HepG2 (cell line): ENCODE measurements around the gene SECTM1. TPM values are rescaled to one million over a fixed set of nuclear protein-coding genes. Genes with fewer than 3 reads are reported as not detected.
A peak's percentile ranks its signal among the peaks of the same experiment; 100 is the strongest.

Experiments used
- CAMTA2 ChIP-seq: sonication (generic); formaldehyde crosslinking; IDR thresholded peaks from 2 replicates; pipeline ENCODE4 v1.4.0; 2020; ENCODE audit warnings: mild to moderate bottlenecking, missing genetic modification reagents, borderline replicate concordance
- HIVEP1 ChIP-seq: sonication (generic); formaldehyde crosslinking; IDR thresholded peaks from 2 replicates; pipeline ENCODE4 v1.4.0; 2020; ENCODE audit warnings: mild to moderate bottlenecking, missing genetic modification reagents
- HNRNPL ChIP-seq: fragments of 200-400 bp; formaldehyde crosslinking; IDR thresholded peaks from 2 replicates; pipeline ENCODE4 v1.6.1; 2017; ENCODE audit warnings: mild to moderate bottlenecking, low read depth, low read length
- POLR2AphosphoS5 ChIP-seq: IDR thresholded peaks from 2 replicates; pipeline ENCODE4 v1.6.1; 2012; ENCODE audit warnings: low read depth, low read length
- SOX6 ChIP-seq, 2 experiments: fragments of 450-650 bp in 1 of 2; sonication (generic) in 1 of 2; formaldehyde crosslinking in 1 of 2; IDR thresholded peaks; 2 replicates each; pipeline versions ENCODE4 v1.4.0 to v1.6.1; 2017 to 2020; ENCODE audit warnings: antibody characterized with exemption in 1 of 2, mild to moderate bottlenecking in 1 of 2, missing genetic modification reagents in 1 of 2
- TEAD3 ChIP-seq: optimal IDR thresholded peaks from 2 replicates; pipeline ENCODE3; 2016; ENCODE audit warnings: borderline replicate concordance
- ZNF335 ChIP-seq: sonication (generic); formaldehyde crosslinking; IDR thresholded peaks from 2 replicates; pipeline ENCODE4 v1.4.0; 2020; ENCODE audit warnings: missing genetic modification reagents
- ZNF543 ChIP-seq: sonication (generic); formaldehyde crosslinking; IDR thresholded peaks from 2 replicates; pipeline ENCODE4 v1.4.0; 2020; ENCODE audit warnings: mild to moderate bottlenecking, missing genetic modification reagents
- ZNF546 ChIP-seq: sonication (generic); formaldehyde crosslinking; conservative IDR thresholded peaks from 2 replicates; pipeline ENCODE4 v1.8.1; 2023; ENCODE audit warnings: mild to moderate bottlenecking, missing genetic modification reagents
- ZNF850 ChIP-seq: sonication (generic); formaldehyde crosslinking; conservative IDR thresholded peaks from 2 replicates; pipeline ENCODE4 v1.9.0; 2021; ENCODE audit warnings: mild to moderate bottlenecking, missing genetic modification reagents
- polyA plus RNA-seq, 8 experiments: library from polyadenylated mRNA; depleted of rRNA in 3 of 8; stranded (reverse) in 7 of 8; unstranded in 1 of 8; fragments of >200 nt; fragmentation: Illumina TruSeq in 4 of 8; extraction: Trizol in 4 of 8; gene quantifications; 2 replicates each; pipeline versions ENCODE4 v1.2.1 to v1.2.3, GENCODE V29; 2011 to 2016; ENCODE audit warnings: low read depth in 4 of 8, missing spikeins in 1 of 8, mixed read lengths in 1 of 8; ENCODE audit not compliant: insufficient read depth in 1 of 8
- total RNA-seq, 5 experiments: library from RNA; depleted of rRNA; stranded (reverse); fragments of >200 nt; fragmentation: Illumina TruSeq; extraction: Trizol; gene quantifications; 2 replicates each; pipeline ENCODE4 v1.2.3, GENCODE V29; 2016; ENCODE audit warnings: low read depth in 1 of 5
- TF ChIP-seq, protein P1 (sequence below): sonication (generic); formaldehyde crosslinking; IDR thresholded peaks from 2 replicates; pipeline ENCODE4 v1.8.0; 2023; ENCODE audit warnings: mild to moderate bottlenecking, missing genetic modification reagents
- TF ChIP-seq, protein P2 (sequence below): sonication (generic); formaldehyde crosslinking; IDR thresholded peaks from 2 replicates; pipeline ENCODE4 v1.8.0; 2022; ENCODE audit warnings: mild to moderate bottlenecking, missing genetic modification reagents, moderate library complexity
- TF ChIP-seq, protein P3 (sequence below): sonication (generic); formaldehyde crosslinking; IDR thresholded peaks from 2 replicates; pipeline ENCODE4 v1.5.0; 2020; ENCODE audit warnings: mild to moderate bottlenecking, missing genetic modification reagents
- TF ChIP-seq, protein P4 (sequence below): sonication (generic); formaldehyde crosslinking; IDR thresholded peaks from 2 replicates; pipeline ENCODE4 v1.4.0; 2020; ENCODE audit warnings: mild to moderate bottlenecking, missing genetic modification reagents
- TF ChIP-seq, protein P5 (sequence below): sonication (generic); formaldehyde crosslinking; IDR thresholded peaks from 2 replicates; pipeline ENCODE4 v1.9.0; 2022; ENCODE audit warnings: low read depth, missing genetic modification reagents
- TF ChIP-seq, protein P6 (sequence below): sonication (generic); formaldehyde crosslinking; IDR thresholded peaks from 2 replicates; pipeline ENCODE4 v1.4.0; 2020; ENCODE audit warnings: mild to moderate bottlenecking, missing genetic modification reagents

SECTM1 gene
- total and polyA plus RNA-seq, 2 of the 13 experiments (the other 11 are each of a cell fraction or from before 2014, with no cell fraction given) = 3.5 to 5.3 TPM

DNA sequence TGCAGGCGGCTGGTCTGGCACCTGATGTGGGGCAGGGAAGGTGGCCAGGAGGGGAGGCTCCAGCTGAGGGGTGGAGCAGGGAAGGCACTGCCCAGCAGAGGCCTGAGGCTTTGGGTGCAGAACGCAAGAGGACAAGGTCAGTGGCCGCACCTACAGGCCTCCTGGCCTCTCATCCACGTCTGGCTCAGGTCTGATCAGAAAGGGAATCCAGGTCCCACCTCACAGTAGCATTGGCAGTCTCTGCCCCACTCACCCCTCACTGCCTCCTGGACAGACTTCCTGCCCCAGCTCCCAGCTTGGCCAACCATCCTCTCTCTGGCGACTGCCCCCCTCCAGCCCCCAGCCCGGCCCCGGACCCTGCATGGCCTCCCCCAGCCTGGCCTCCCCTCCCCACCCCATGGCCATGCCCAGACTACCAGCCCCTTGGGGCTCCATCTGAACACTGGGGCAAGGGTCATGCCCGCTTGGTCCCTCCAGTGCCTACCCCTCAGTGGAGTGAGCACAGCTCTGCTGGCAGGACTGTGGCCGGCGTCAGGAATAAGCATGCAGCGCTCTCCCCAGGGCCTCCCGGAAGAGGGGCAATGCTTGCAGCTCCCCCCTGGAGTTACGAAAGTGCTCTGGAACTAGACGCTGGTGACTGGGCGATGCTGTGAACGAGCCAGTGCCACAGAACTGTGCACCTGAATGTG lies 42.6 kb upstream of the SECTM1 start (continued):
- no peak for TF ChIP-seq ZNF546
- no peak for TF ChIP-seq HIVEP1
- TF ChIP-seq, protein P1, sequence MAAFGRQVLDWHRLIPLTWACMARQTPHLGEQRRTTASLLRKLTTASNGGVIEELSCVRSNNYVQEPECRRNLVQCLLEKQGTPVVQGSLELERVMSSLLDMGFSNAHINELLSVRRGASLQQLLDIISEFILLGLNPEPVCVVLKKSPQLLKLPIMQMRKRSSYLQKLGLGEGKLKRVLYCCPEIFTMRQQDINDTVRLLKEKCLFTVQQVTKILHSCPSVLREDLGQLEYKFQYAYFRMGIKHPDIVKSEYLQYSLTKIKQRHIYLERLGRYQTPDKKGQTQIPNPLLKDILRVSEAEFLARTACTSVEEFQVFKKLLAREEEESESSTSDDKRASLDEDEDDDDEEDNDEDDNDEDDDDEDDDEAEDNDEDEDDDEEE (CRISPR knock-in tag) = peak; percentile 50; the same call in 1 of the 2 replicates
- TF ChIP-seq, protein P2, sequence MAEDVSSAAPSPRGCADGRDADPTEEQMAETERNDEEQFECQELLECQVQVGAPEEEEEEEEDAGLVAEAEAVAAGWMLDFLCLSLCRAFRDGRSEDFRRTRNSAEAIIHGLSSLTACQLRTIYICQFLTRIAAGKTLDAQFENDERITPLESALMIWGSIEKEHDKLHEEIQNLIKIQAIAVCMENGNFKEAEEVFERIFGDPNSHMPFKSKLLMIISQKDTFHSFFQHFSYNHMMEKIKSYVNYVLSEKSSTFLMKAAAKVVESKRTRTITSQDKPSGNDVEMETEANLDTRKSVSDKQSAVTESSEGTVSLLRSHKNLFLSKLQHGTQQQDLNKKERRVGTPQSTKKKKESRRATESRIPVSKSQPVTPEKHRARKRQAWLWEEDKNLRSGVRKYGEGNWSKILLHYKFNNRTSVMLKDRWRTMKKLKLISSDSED (CRISPR knock-in tag) = no peak
- peak; percentile 49; the same call in 1 of the 2 replicates for TF ChIP-seq ZNF543 (CRISPR knock-in tag)
- TF ChIP-seq, protein P3, sequence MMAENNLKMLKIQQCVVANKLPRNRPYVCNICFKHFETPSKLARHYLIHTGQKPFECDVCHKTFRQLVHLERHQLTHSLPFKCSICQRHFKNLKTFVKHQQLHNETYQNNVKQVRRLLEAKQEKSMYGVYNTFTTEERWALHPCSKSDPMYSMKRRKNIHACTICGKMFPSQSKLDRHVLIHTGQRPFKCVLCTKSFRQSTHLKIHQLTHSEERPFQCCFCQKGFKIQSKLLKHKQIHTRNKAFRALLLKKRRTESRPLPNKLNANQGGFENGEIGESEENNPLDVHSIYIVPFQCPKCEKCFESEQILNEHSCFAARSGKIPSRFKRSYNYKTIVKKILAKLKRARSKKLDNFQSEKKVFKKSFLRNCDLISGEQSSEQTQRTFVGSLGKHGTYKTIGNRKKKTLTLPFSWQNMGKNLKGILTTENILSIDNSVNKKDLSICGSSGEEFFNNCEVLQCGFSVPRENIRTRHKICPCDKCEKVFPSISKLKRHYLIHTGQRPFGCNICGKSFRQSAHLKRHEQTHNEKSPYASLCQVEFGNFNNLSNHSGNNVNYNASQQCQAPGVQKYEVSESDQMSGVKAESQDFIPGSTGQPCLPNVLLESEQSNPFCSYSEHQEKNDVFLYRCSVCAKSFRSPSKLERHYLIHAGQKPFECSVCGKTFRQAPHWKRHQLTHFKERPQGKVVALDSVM (CRISPR knock-in tag) = peak; percentile 53; the same call in 1 of the 2 replicates
- TF ChIP-seq HNRNPL = peak; percentile 85
- no peak for TF ChIP-seq CAMTA2 (CRISPR knock-in tag)
- no peak for TF ChIP-seq SOX6 (IDR thresholded peaks at IDR 0.05)
- TF ChIP-seq SOX6 (CRISPR knock-in tag; IDR thresholded peaks at IDR 0.05) = 0 out of 2 replicates have a peak, but pooled peaks have one; percentile 1
- peak; percentile 44; the same call in 1 of the 2 replicates for TF ChIP-seq POLR2AphosphoS5
- peak; percentile 65 for TF ChIP-seq TEAD3 (CRISPR knock-in tag)
- TF ChIP-seq ZNF335 (CRISPR knock-in tag) = no peak
- TF ChIP-seq, protein P4, sequence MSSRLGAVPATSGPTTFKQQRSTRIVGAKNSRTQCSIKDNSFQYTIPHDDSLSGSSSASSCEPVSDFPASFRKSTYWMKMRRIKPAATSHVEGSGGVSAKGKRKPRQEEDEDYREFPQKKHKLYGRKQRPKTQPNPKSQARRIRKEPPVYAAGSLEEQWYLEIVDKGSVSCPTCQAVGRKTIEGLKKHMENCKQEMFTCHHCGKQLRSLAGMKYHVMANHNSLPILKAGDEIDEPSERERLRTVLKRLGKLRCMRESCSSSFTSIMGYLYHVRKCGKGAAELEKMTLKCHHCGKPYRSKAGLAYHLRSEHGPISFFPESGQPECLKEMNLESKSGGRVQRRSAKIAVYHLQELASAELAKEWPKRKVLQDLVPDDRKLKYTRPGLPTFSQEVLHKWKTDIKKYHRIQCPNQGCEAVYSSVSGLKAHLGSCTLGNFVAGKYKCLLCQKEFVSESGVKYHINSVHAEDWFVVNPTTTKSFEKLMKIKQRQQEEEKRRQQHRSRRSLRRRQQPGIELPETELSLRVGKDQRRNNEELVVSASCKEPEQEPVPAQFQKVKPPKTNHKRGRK (CRISPR knock-in tag) = no peak
- TF ChIP-seq, protein P5, sequence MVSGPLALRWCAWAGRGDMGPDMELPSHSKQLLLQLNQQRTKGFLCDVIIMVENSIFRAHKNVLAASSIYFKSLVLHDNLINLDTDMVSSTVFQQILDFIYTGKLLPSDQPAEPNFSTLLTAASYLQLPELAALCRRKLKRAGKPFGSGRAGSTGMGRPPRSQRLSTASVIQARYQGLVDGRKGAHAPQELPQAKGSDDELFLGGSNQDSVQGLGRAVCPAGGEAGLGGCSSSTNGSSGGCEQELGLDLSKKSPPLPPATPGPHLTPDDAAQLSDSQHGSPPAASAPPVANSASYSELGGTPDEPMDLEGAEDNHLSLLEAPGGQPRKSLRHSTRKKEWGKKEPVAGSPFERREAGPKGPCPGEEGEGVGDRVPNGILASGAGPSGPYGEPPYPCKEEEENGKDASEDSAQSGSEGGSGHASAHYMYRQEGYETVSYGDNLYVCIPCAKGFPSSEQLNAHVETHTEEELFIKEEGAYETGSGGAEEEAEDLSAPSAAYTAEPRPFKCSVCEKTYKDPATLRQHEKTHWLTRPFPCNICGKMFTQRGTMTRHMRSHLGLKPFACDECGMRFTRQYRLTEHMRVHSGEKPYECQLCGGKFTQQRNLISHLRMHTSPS = peak; percentile 84
- TF ChIP-seq, protein P6, sequence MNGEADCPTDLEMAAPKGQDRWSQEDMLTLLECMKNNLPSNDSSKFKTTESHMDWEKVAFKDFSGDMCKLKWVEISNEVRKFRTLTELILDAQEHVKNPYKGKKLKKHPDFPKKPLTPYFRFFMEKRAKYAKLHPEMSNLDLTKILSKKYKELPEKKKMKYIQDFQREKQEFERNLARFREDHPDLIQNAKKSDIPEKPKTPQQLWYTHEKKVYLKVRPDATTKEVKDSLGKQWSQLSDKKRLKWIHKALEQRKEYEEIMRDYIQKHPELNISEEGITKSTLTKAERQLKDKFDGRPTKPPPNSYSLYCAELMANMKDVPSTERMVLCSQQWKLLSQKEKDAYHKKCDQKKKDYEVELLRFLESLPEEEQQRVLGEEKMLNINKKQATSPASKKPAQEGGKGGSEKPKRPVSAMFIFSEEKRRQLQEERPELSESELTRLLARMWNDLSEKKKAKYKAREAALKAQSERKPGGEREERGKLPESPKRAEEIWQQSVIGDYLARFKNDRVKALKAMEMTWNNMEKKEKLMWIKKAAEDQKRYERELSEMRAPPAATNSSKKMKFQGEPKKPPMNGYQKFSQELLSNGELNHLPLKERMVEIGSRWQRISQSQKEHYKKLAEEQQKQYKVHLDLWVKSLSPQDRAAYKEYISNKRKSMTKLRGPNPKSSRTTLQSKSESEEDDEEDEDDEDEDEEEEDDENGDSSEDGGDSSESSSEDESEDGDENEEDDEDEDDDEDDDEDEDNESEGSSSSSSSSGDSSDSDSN (CRISPR knock-in tag) = 0 out of 2 replicates have a peak, but pooled peaks have one; percentile 39
- no peak for TF ChIP-seq ZNF850 (CRISPR knock-in tag)
